Liver (tissue), 3 donors: Measurements from ENCODE around the gene KRTAP5-11.

Experiments
- ATF3 ChIP-seq: IDR thresholded peaks from 2 replicates; pipeline ENCODE4 v1.6.1; 2016; ENCODE audit warnings: antibody characterized with exemption
- CTCF ChIP-seq: fragments of 150-350 bp; IDR thresholded peaks from 2 replicates; pipeline ENCODE4 v1.5.1; 2017; ENCODE audit warnings: improper control_type of control experiment, low read depth, low read length; ENCODE audit not compliant: missing input control
- GABPA ChIP-seq, 2 donors: IDR thresholded peaks in 1 of 2; conservative IDR thresholded peaks in 1 of 2; 2 replicates each; pipeline ENCODE4 v1.6.1; 2016; ENCODE audit warnings: antibody characterized with exemption in 2 of 2, mild to moderate bottlenecking in 1 of 2, moderate library complexity in 1 of 2
- MAX ChIP-seq: IDR thresholded peaks from 2 replicates; pipeline ENCODE4 v1.6.1; 2016; ENCODE audit warnings: antibody characterized with exemption
- RAD21 ChIP-seq, 2 donors: IDR thresholded peaks; 2 replicates each; pipeline ENCODE4 v1.6.1; 2016; ENCODE audit warnings: antibody characterized with exemption in 2 of 2, mild to moderate bottlenecking in 2 of 2
- REST ChIP-seq: IDR thresholded peaks from 2 replicates; pipeline ENCODE4 v1.6.1; 2016; ENCODE audit warnings: antibody characterized with exemption, mild to moderate bottlenecking
- SP1 ChIP-seq: IDR thresholded peaks from 2 replicates; pipeline ENCODE4 v1.6.1; 2018; ENCODE audit warnings: antibody characterized with exemption, mild to moderate bottlenecking
- TAF1 ChIP-seq: conservative IDR thresholded peaks from 2 replicates; pipeline ENCODE4 v1.6.1; 2016; ENCODE audit warnings: antibody characterized with exemption, mild to moderate bottlenecking
- YY1 ChIP-seq: IDR thresholded peaks from 2 replicates; pipeline ENCODE4 v1.6.1; 2016; ENCODE audit warnings: antibody characterized with exemption, mild to moderate bottlenecking
- donor health status: healthy.
- donor health status: healthy.

GRCh38 chr11:71568704-71569349 is 13.8 kb downstream of the KRTAP5-11 start:
- no peak for TF ChIP-seq YY1
- TF ChIP-seq RAD21 (IDR thresholded peaks at IDR 0.05), result no peak
- TF ChIP-seq ATF3, result no peak
- TF ChIP-seq CTCF, result no peak
- no peak for TF ChIP-seq SP1
- no peak for TF ChIP-seq TAF1
- no peak for TF ChIP-seq REST
- TF ChIP-seq MAX, result no peak
- TF ChIP-seq GABPA (IDR thresholded peaks at IDR 0.05 in 1 of 2, conservative IDR thresholded peaks at IDR 0.05 in 1 of 2), result no peak
